ENCODE data around the gene RFTN1.

Gene RFTN1

GRCh38 chr3:16300881-16301359 lies 212.6 kb downstream of the RFTN1 start:
- in situ Hi-C loops (cut with HindIII; ENCODE audit: low pct_unique_long_range_greater_than_20kb, low sequenced_read_pairs): no loop called here
- no peak for DNase-seq (ENCODE audit: low read depth in 1 of 2, low spot score in 1 of 2)
- TF ChIP-seq JUND (IDR thresholded peaks at IDR 0.05; ENCODE audit: low read depth): no peak

- in situ Hi-C loops (cut with HindIII; ENCODE audit: low pct_unique_long_range_greater_than_20kb, low sequenced_read_pairs): no loop called here
- TF ChIP-seq JUND (IDR thresholded peaks at IDR 0.05; ENCODE audit: low read depth): no peak
- DNase-seq (ENCODE audit: low read depth in 1 of 2, low spot score in 1 of 2): no peak
Observed at GRCh38 chr3:16300307-16300706, 213.2 kb downstream of the RFTN1 start.

GRCh38 chr3:16299746-16300145 lies 213.8 kb downstream of the RFTN1 start:
- TF ChIP-seq JUND (IDR thresholded peaks at IDR 0.05; ENCODE audit: low read depth): no peak
- DNase-seq (ENCODE audit: low read depth in 1 of 2, low spot score in 1 of 2): no peak
- in situ Hi-C loops (cut with HindIII; ENCODE audit: low pct_unique_long_range_greater_than_20kb, low sequenced_read_pairs): no loop called here

- in situ Hi-C loops (cut with HindIII; ENCODE audit: low pct_unique_long_range_greater_than_20kb, low sequenced_read_pairs): no loop called here
- TF ChIP-seq JUND (IDR thresholded peaks at IDR 0.05; ENCODE audit: low read depth): no peak
- DNase-seq (ENCODE audit: low read depth in 1 of 2, low spot score in 1 of 2): no peak
Observed at GRCh38 chr3:16298891-16299290, 214.6 kb downstream of the RFTN1 start.

GRCh38 chr3:16297997-16298885 lies 215.3 kb downstream of the RFTN1 start:
- no peak for TF ChIP-seq JUND (IDR thresholded peaks at IDR 0.05; ENCODE audit: low read depth)
- in situ Hi-C loops (cut with HindIII; ENCODE audit: low pct_unique_long_range_greater_than_20kb, low sequenced_read_pairs): no loop called here

GRCh38 chr3:16295298-16295890 lies 218.1 kb downstream of the RFTN1 start:
- in situ Hi-C loops (cut with HindIII; ENCODE audit: low pct_unique_long_range_greater_than_20kb, low sequenced_read_pairs): no loop called here
- DNase-seq (ENCODE audit: low read depth in 1 of 2, low spot score in 1 of 2): no peak
- TF ChIP-seq JUND (IDR thresholded peaks at IDR 0.05; ENCODE audit: low read depth): no peak

More at GRCh38 chr3:16297997-16298885, 215.3 kb downstream of the RFTN1 start:
- DNase-seq (ENCODE audit: low read depth in 1 of 2, low spot score in 1 of 2): no peak

GRCh38 chr3:16294844-16295243 lies 218.7 kb downstream of the RFTN1 start:
- in situ Hi-C loops (cut with HindIII; ENCODE audit: low pct_unique_long_range_greater_than_20kb, low sequenced_read_pairs): no loop called here

GRCh38 chr3:16290827-16291196 lies 222.7 kb downstream of the RFTN1 start:
- no peak for TF ChIP-seq JUND (IDR thresholded peaks at IDR 0.05; ENCODE audit: low read depth)
- in situ Hi-C loops (cut with HindIII; ENCODE audit: low pct_unique_long_range_greater_than_20kb, low sequenced_read_pairs): no loop called here
- no peak for DNase-seq (ENCODE audit: low read depth in 1 of 2, low spot score in 1 of 2)

More at GRCh38 chr3:16294844-16295243, 218.7 kb downstream of the RFTN1 start:
- no peak for DNase-seq (ENCODE audit: low read depth in 1 of 2, low spot score in 1 of 2)
- no peak for TF ChIP-seq JUND (IDR thresholded peaks at IDR 0.05; ENCODE audit: low read depth)

- TF ChIP-seq JUND (IDR thresholded peaks at IDR 0.05; ENCODE audit: low read depth): no peak
- in situ Hi-C loops (cut with HindIII; ENCODE audit: low pct_unique_long_range_greater_than_20kb, low sequenced_read_pairs): no loop called here
- DNase-seq (ENCODE audit: low read depth in 1 of 2, low spot score in 1 of 2): peak; percentile 28 to 53
Observed at GRCh38 chr3:16290007-16290826, 223.3 kb downstream of the RFTN1 start.

- in situ Hi-C loops (cut with HindIII; ENCODE audit: low pct_unique_long_range_greater_than_20kb, low sequenced_read_pairs): no loop called here
- DNase-seq (ENCODE audit: low read depth in 1 of 2, low spot score in 1 of 2): no peak
- no peak for TF ChIP-seq JUND (IDR thresholded peaks at IDR 0.05; ENCODE audit: low read depth)
Observed at GRCh38 chr3:16289144-16289889, 224.2 kb downstream of the RFTN1 start.

GRCh38 chr3:16288664-16289063 lies 224.8 kb downstream of the RFTN1 start:
- in situ Hi-C loops (cut with HindIII; ENCODE audit: low pct_unique_long_range_greater_than_20kb, low sequenced_read_pairs): no loop called here
- no peak for DNase-seq (ENCODE audit: low read depth in 1 of 2, low spot score in 1 of 2)
- TF ChIP-seq JUND (IDR thresholded peaks at IDR 0.05; ENCODE audit: low read depth): no peak

All from T47D (cell line).